ENCODE data around the gene PPP1R14C.
A peak's percentile ranks its signal among the peaks of the same experiment; 100 is the strongest.

Gene PPP1R14C

GRCh38 chr6:150189122-150189521, 46.3 kb downstream of the PPP1R14C start:
- no peak for DNase-seq

GRCh38 chr6:150191809-150192208, 49.0 kb downstream of the PPP1R14C start:
- no peak for DNase-seq

GRCh38 chr6:150194195-150194594, 51.4 kb downstream of the PPP1R14C start:
- no peak for DNase-seq

- no peak for DNase-seq
Observed at GRCh38 chr6:150195996-150196417, 53.2 kb downstream of the PPP1R14C start.

- DNase-seq = peak in 1 of 58 donors; percentile 3
Observed at GRCh38 chr6:150196942-150197745, 54.3 kb downstream of the PPP1R14C start.

- no peak for DNase-seq
Observed at GRCh38 chr6:150198532-150198931, 55.7 kb downstream of the PPP1R14C start.

GRCh38 chr6:150199241-150199640, 56.4 kb downstream of the PPP1R14C start:
- no peak for DNase-seq

GRCh38 chr6:150200428-150201100, 57.7 kb downstream of the PPP1R14C start:
- no peak for DNase-seq

- DNase-seq = no peak
Observed at GRCh38 chr6:150201285-150201684, 58.4 kb downstream of the PPP1R14C start.

- DNase-seq = no peak
Observed at GRCh38 chr6:150201772-150202329, 59.0 kb downstream of the PPP1R14C start.

- no peak for DNase-seq
Observed at GRCh38 chr6:150202404-150202803, 59.6 kb downstream of the PPP1R14C start.

- no peak for DNase-seq
Observed at GRCh38 chr6:150202934-150203333, 60.1 kb downstream of the PPP1R14C start.

GRCh38 chr6:150203378-150203777, 60.5 kb downstream of the PPP1R14C start:
- no peak for DNase-seq

GRCh38 chr6:150203871-150204545, 61.2 kb downstream of the PPP1R14C start:
- DNase-seq = no peak

GRCh38 chr6:150204705-150205472, 62.0 kb downstream of the PPP1R14C start:
- DNase-seq = peak in 4 of 58 donors; percentile 1 to 10 (median 3)

GRCh38 chr6:150207931-150208570, 65.2 kb downstream of the PPP1R14C start:
- no peak for DNase-seq

GRCh38 chr6:150208611-150209352, 65.9 kb downstream of the PPP1R14C start:
- DNase-seq = no peak

- DNase-seq = no peak
Observed at GRCh38 chr6:150209415-150209814, 66.6 kb downstream of the PPP1R14C start.

GRCh38 chr6:150211700-150212511, 69.1 kb downstream of the PPP1R14C start:
- DNase-seq = no peak

Data from anterior cingulate cortex (tissue), 58 donors.